K562 (cell line): ENCODE measurements around the gene PPP1R13B. TPM values are rescaled to one million over a fixed set of nuclear protein-coding genes. Genes with fewer than 3 reads are reported as not detected.

Source experiments
- ATAC-seq: fragments of 200-7000 bp; cut with Tn5 transposase; 3 replicates; pipeline ENCODE4 v1.9.1; 2020; ENCODE audit warnings: moderate library complexity
- BruUV-seq: library from RNA; stranded (reverse); fragments of 400-500 nt; replicated peaks from 2 replicates; lab custom pipeline; 2021; lab: Mats Ljungman, UMichigan
- CTCF ChIA-PET: fragments of 300-600 bp; formaldehyde crosslinking; extraction: SDS; loops from one replicate; lab custom pipeline; 2021; ENCODE audit warnings: low intra/inter-chr PET ratio; lab: Yijun Ruan, JAX
- POLR2A ChIA-PET: fragments of 300-600, 350-650 bp; sonication (Branson Sonifier 250); formaldehyde crosslinking; extraction: SDS; loops from one replicate; lab custom pipeline; 2021; ENCODE audit warnings: antibody characterized with exemption, inconsistent platforms; lab: Yijun Ruan, JAX
- DNase-seq, 4 experiments: peaks; one replicate each; pipeline versions ENCODE4 v3.0.0 to v3.0.0-alpha.2; 2011 to 2018; ENCODE audit warnings: low spot score in 3 of 4, mixed read lengths in 3 of 4; ENCODE audit errors: extremely low read depth in 1 of 4
- FAIRE-seq: peaks from 2 replicates; lab custom pipeline; 2011; peaks lifted over from hg19 to GRCh38; lab: Jason Lieb, UNC
- H2AFZ ChIP-seq: 2 replicates; pipeline ENCODE4 v1.6.0; 2011; ENCODE audit warnings: low read depth, low read length, control low read depth, inconsistent platforms
- H3K27ac ChIP-seq: fragments of 200-600 bp; 3 replicates; pipeline ENCODE4 v1.8.0; 2011; ENCODE audit warnings: low read depth, mild to moderate bottlenecking, control low read depth, inconsistent platforms, low read length, moderate library complexity, mixed read lengths; ENCODE audit errors: extremely low read depth
- H3K27me3 ChIP-seq, 2 experiments: fragments of 300-600 bp in 1 of 2; 2 replicates in 1 of 2; 3 replicates in 1 of 2; pipeline versions ENCODE4 v1.6.0 to v1.8.0; 2011; ENCODE audit warnings: inconsistent platforms in 2 of 2, low read length in 2 of 2, mild to moderate bottlenecking in 1 of 2, mixed read lengths in 1 of 2, moderate library complexity in 1 of 2; ENCODE audit not compliant: control insufficient read depth in 2 of 2, insufficient read depth in 2 of 2
- H3K36me3 ChIP-seq: fragments of 300-600 bp; 3 replicates; pipeline ENCODE4 v1.8.0; 2011; ENCODE audit warnings: mild to moderate bottlenecking, low read length, inconsistent platforms; ENCODE audit not compliant: control insufficient read depth, insufficient read depth
- H3K4me1 ChIP-seq, 2 experiments: fragments of 200-600 bp in 1 of 2; replicated peaks in 1 of 2; 2 replicates in 1 of 2; 3 replicates in 1 of 2; pipeline versions ENCODE4 v1.5.1 to v1.8.0; 2011; ENCODE audit warnings: inconsistent platforms in 2 of 2, low read length in 2 of 2, mild to moderate bottlenecking in 1 of 2, mixed read lengths in 1 of 2, moderate library complexity in 1 of 2; ENCODE audit not compliant: control insufficient read depth in 2 of 2, insufficient read depth in 2 of 2
- H3K4me2 ChIP-seq: 2 replicates; pipeline ENCODE4 v1.6.1; 2011; ENCODE audit warnings: low read length, control low read depth, inconsistent platforms, mixed read lengths; ENCODE audit not compliant: insufficient read depth
- H3K4me3 ChIP-seq: fragments of 200-600 bp; sonication (generic), shearing (Covaris generic); 2 replicates; pipeline ENCODE4 v1.5.1; 2016; ENCODE audit warnings: control low read depth, inconsistent platforms
- H3K79me2 ChIP-seq: fragments of 200-600 bp; 3 replicates; pipeline ENCODE4 v1.8.0; 2011; ENCODE audit warnings: low read length, inconsistent platforms; ENCODE audit not compliant: control insufficient read depth, insufficient read depth
- H3K9ac ChIP-seq, 2 experiments: 2 replicates each; pipeline versions ENCODE4 v1.6.0 to v1.6.1; 2011; ENCODE audit warnings: low read depth in 2 of 2, low read length in 2 of 2, control low read depth in 1 of 2, inconsistent platforms in 1 of 2, mild to moderate bottlenecking in 1 of 2, mixed read lengths in 1 of 2; ENCODE audit not compliant: insufficient read depth in 1 of 2
- H3K9me1 ChIP-seq: one replicate; pipeline ENCODE4 v1.6.0; 2011; ENCODE audit warnings: inconsistent platforms, mild to moderate bottlenecking, low read length, moderate library complexity; ENCODE audit not compliant: control insufficient read depth, insufficient read depth
- H3K9me3 ChIP-seq: replicated peaks from 2 replicates; pipeline ENCODE4 v1.5.1; 2011; ENCODE audit warnings: low read depth, low read length, inconsistent platforms; ENCODE audit not compliant: control insufficient read depth, insufficient read depth
- H4K20me1 ChIP-seq: replicated peaks from 2 replicates; pipeline ENCODE4 v1.6.1; 2011; ENCODE audit warnings: low read length, inconsistent platforms, mixed read lengths; ENCODE audit not compliant: control insufficient read depth, insufficient read depth
- CTCFL ChIP-seq: IDR thresholded peaks from 2 replicates; pipeline ENCODE4 v1.6.1; 2011; ENCODE audit warnings: borderline replicate concordance, low read depth, mild to moderate bottlenecking, moderate library complexity, low read length; ENCODE audit not compliant: insufficient read depth, poor library complexity, severe bottlenecking
- ESRRA ChIP-seq: fragments of 450-650 bp; IDR thresholded peaks from 2 replicates; pipeline ENCODE4 v1.6.1; 2014; ENCODE audit warnings: low read depth, mild to moderate bottlenecking, moderate library complexity, borderline replicate concordance
- FOXK1 ChIP-seq: sonication (generic); formaldehyde crosslinking; IDR thresholded peaks from 2 replicates; pipeline ENCODE4 v1.8.0; 2022; ENCODE audit warnings: missing genetic modification reagents, mild to moderate bottlenecking, borderline replicate concordance
- KDM5B ChIP-seq: fragments of 200-600 bp; sonication (generic); IDR thresholded peaks from 2 replicates; pipeline ENCODE4 v1.6.1; 2012; ENCODE audit warnings: low read depth, mild to moderate bottlenecking, moderate library complexity, low read length, control low read depth, inconsistent platforms; ENCODE audit not compliant: insufficient replicate concordance
- RB1 ChIP-seq: fragments of 450-650 bp; IDR thresholded peaks from 2 replicates; pipeline ENCODE4 v1.6.1; 2017; ENCODE audit warnings: low read depth, mild to moderate bottlenecking
- RBM17 ChIP-seq: fragments of 200-400 bp; formaldehyde crosslinking; IDR thresholded peaks from 2 replicates; pipeline ENCODE4 v1.6.1; 2017; ENCODE audit warnings: low read depth, mild to moderate bottlenecking, low read length, borderline replicate concordance
- TFAP4 ChIP-seq: sonication (generic); formaldehyde crosslinking; IDR thresholded peaks from 2 replicates; pipeline ENCODE4 v1.8.0; 2022; ENCODE audit warnings: missing genetic modification reagents, mild to moderate bottlenecking, moderate library complexity, borderline replicate concordance
- ZBTB9 ChIP-seq: fragments of 450-650 bp; formaldehyde crosslinking; IDR thresholded peaks from 2 replicates; pipeline ENCODE4 v1.4.0; 2020; ENCODE audit warnings: mild to moderate bottlenecking, moderate library complexity
- ZNF224 ChIP-seq: sonication (generic); formaldehyde crosslinking; IDR thresholded peaks from 2 replicates; pipeline ENCODE4 v1.8.0; 2022; ENCODE audit warnings: mild to moderate bottlenecking, missing genetic modification reagents
- WGBS: fragments of 100-300 bp; shearing (Covaris generic); methylation state at CpG from one replicate; pipeline ENCODE4 v1.1.6; 2016; ENCODE audit warnings: low coverage, mixed read lengths; ENCODE audit not compliant: insufficient coverage; ENCODE audit errors: missing lambda C conversion rate; 5-methylcytosine and 5-hydroxymethylcytosine counted together
- in situ Hi-C: fragments of 300-500 bp; cut with MboI; formaldehyde crosslinking; loops from 4 replicates; pipeline ENCODE4 v1.15.0; 2018; ENCODE audit warnings: inconsistent platforms, mixed read lengths
- intact Hi-C: fragments of 100-400 bp; cut with micrococcal nuclease; formaldehyde crosslinking; loops from 2 replicates; pipeline ENCODE4 v1.14.2; 2022
- polyA plus RNA-seq, 8 experiments: library from polyadenylated mRNA; depleted of rRNA in 4 of 8; stranded (reverse) in 5 of 8; unstranded in 3 of 8; fragments of >200 nt; fragmentation: Nextera tagmentation in 2 of 8; fragmentation: Illumina TruSeq in 1 of 8; extraction: Ambion mirVana in 2 of 8; extraction: Trizol in 1 of 8; gene quantifications; 2 replicates each; pipeline versions ENCODE4 v1.2.1 to v1.2.3, GENCODE V29; 2011 to 2014; ENCODE audit warnings: inconsistent platforms in 1 of 8, missing spikeins in 1 of 8
- total RNA-seq, 7 experiments: library from RNA; depleted of rRNA in 6 of 7; stranded (reverse); fragments of >200 nt in 6 of 7; fragmentation: Illumina TruSeq in 2 of 7; extraction: Trizol in 2 of 7; gene quantifications; 2 replicates each; pipeline versions ENCODE4 v1.2.1 to v1.2.3, GENCODE V29; 2011 to 2021; ENCODE audit warnings: low replicate concordance in 1 of 7

PPP1R13B gene
- total and polyA plus RNA-seq, 9 of the 15 experiments (the other 6 are each of a cell fraction or from before 2014, with no cell fraction given), result 0.03 to 1.7 (median 0.15) TPM

- intact Hi-C loops, result no loop called here
- TF ChIP-seq TFAP4, result no peak
- TF ChIP-seq RB1, result no peak
- TF ChIP-seq ZNF224, result no peak
- TF ChIP-seq FOXK1 (CRISPR knock-in tag), result no peak
- no peak for TF ChIP-seq ZBTB9
- no peak for TF ChIP-seq ESRRA
- TF ChIP-seq RBM17, result no peak
- TF ChIP-seq CTCFL, result no peak
- no peak for TF ChIP-seq KDM5B
- 0 out of 4 replicates have a peak overlapping the region, but pooled peaks of 1 of the 2 experiments have one; percentile 65 for H3K9ac ChIP-seq
- H3K27ac ChIP-seq, result no peak overlapping the region
- ChIA-PET CTCF (no interaction called here), POLR2A (no interaction called here)
- DNase-seq, result no peak
- H3K4me2 ChIP-seq, result no peak overlapping the region
- no peaks in the 10 kb centered on the region for H3K9me3 ChIP-seq
- no peak for FAIRE-seq
- in situ Hi-C loops, result no loop called here
- no peak for ATAC-seq
- peaks cover 0 to 3% of the 10 kb centered on the region in 2 experiments; a peak in 3 of 5 replicates for H3K4me1 ChIP-seq
- H3K36me3 ChIP-seq, result no peaks in the 10 kb centered on the region
- BruUV-seq, result no TSS peak
- WGBS, result 24% methylated on average over 14 of the region's 15 CpGs
- no peaks in the 10 kb centered on the region for H4K20me1 ChIP-seq
- no peak overlapping the region for H3K4me3 ChIP-seq
- H3K79me2 ChIP-seq, result no peaks in the 10 kb centered on the region
- peaks cover 2 to 11% of the 10 kb centered on the region in 2 experiments; a peak in 3 of 5 replicates for H3K27me3 ChIP-seq
- H3K9me1 ChIP-seq, result no peaks in the 10 kb centered on the region
- no peak overlapping the region for H2AFZ ChIP-seq
These were observed 102.6 kb downstream of the PPP1R13B start for GRCh38 chr14:103744621-103745395.
